Measurements from ENCODE around the gene EFHD1. TPM values are rescaled to one million over a fixed set of nuclear protein-coding genes. Genes with fewer than 3 reads are reported as not detected.

Gene EFHD1
- total RNA-seq, 1 donor from 2014 or later = 1.6 TPM

GRCh38 chr2:232667989-232668583 lies 34.7 kb downstream of the EFHD1 start:
- Mint-ChIP-seq H3K4me1 (ENCODE audit: unreplicated experiment) (no peaks in the 10 kb centered on the region), H3K9me3 (ENCODE audit: unreplicated experiment) (no peaks in the 10 kb centered on the region), H3K27me3 (ENCODE audit: unreplicated experiment) (no peaks in the 10 kb centered on the region), H3K36me3 (ENCODE audit: low read depth, unreplicated experiment) (no peaks in the 10 kb centered on the region), H3K4me3 (ENCODE audit: unreplicated experiment) (no peak overlapping the region), H3K27ac (ENCODE audit: unreplicated experiment) (no peak overlapping the region)
- DNase-seq (ENCODE audit: low spot score) = no peak
- no peak for TF ChIP-seq CTCF (IDR thresholded peaks at IDR 0.05; ENCODE audit: unreplicated experiment)

- DNase-seq (ENCODE audit: low spot score) = peak; percentile 41
- Mint-ChIP-seq H3K36me3 (ENCODE audit: low read depth, unreplicated experiment) (no peaks in the 10 kb centered on the region), H3K27me3 (ENCODE audit: unreplicated experiment) (no peaks in the 10 kb centered on the region), H3K27ac (ENCODE audit: unreplicated experiment) (no peak overlapping the region), H3K4me1 (ENCODE audit: unreplicated experiment) (no peaks in the 10 kb centered on the region), H3K9me3 (ENCODE audit: unreplicated experiment) (no peaks in the 10 kb centered on the region), H3K4me3 (ENCODE audit: unreplicated experiment) (no peak overlapping the region)
- TF ChIP-seq CTCF (IDR thresholded peaks at IDR 0.05; ENCODE audit: unreplicated experiment) = no peak
These were observed 35.5 kb downstream of the EFHD1 start for GRCh38 chr2:232668805-232669444.

- peaks cover 3% of the 10 kb centered on the region for H3K27me3 Mint-ChIP-seq (ENCODE audit: unreplicated experiment)
- TF ChIP-seq CTCF (IDR thresholded peaks at IDR 0.05; ENCODE audit: unreplicated experiment) = no peak
- no peaks in the 10 kb centered on the region for H3K9me3 Mint-ChIP-seq (ENCODE audit: unreplicated experiment)
- no peaks in the 10 kb centered on the region for H3K36me3 Mint-ChIP-seq (ENCODE audit: low read depth, unreplicated experiment)
- no peaks in the 10 kb centered on the region for H3K4me1 Mint-ChIP-seq (ENCODE audit: unreplicated experiment)
- no peak for DNase-seq (ENCODE audit: low spot score)
- no peak overlapping the region for H3K27ac Mint-ChIP-seq (ENCODE audit: unreplicated experiment)
- H3K4me3 Mint-ChIP-seq (ENCODE audit: unreplicated experiment) = no peak overlapping the region
These were observed 39.2 kb downstream of the EFHD1 start for GRCh38 chr2:232672588-232672987.

- H3K27ac Mint-ChIP-seq (ENCODE audit: unreplicated experiment) = no peak overlapping the region
These were observed 41.1 kb downstream of the EFHD1 start for GRCh38 chr2:232674491-232674890.

More at GRCh38 chr2:232674491-232674890, 41.1 kb downstream of the EFHD1 start:
- H3K36me3 Mint-ChIP-seq (ENCODE audit: low read depth, unreplicated experiment) = no peaks in the 10 kb centered on the region
- H3K4me3 Mint-ChIP-seq (ENCODE audit: unreplicated experiment) = no peak overlapping the region
- H3K4me1 Mint-ChIP-seq (ENCODE audit: unreplicated experiment) = no peaks in the 10 kb centered on the region
- no peak for TF ChIP-seq CTCF (IDR thresholded peaks at IDR 0.05; ENCODE audit: unreplicated experiment)
- no peaks in the 10 kb centered on the region for H3K9me3 Mint-ChIP-seq (ENCODE audit: unreplicated experiment)
- peaks cover 3% of the 10 kb centered on the region for H3K27me3 Mint-ChIP-seq (ENCODE audit: unreplicated experiment)
- no peak for DNase-seq (ENCODE audit: low spot score)
